Neural crest cell (in vitro differentiated cells): Measurements from ENCODE around the gene COMT. TPM values are rescaled to one million over a fixed set of nuclear protein-coding genes. Genes with fewer than 3 reads are reported as not detected.

Experiments used
- DNase-seq: peaks from one replicate; pipeline ENCODE4 v3.0.0; 2021; ENCODE audit warnings: low read depth, mixed read lengths, low spot score
- H3K27ac Mint-ChIP-seq: one replicate; pipeline ENCODE4 v1.8.0; 2021; ENCODE audit warnings: mild to moderate bottlenecking, mixed read lengths; ENCODE audit not compliant: unreplicated experiment
- H3K27me3 Mint-ChIP-seq: 2 replicates; pipeline ENCODE4 v1.8.0; 2021; ENCODE audit warnings: low read depth, mild to moderate bottlenecking, mixed read lengths
- H3K36me3 Mint-ChIP-seq: 2 replicates; pipeline ENCODE4 v1.8.0; 2021; ENCODE audit warnings: low read depth, mild to moderate bottlenecking, mixed read lengths
- H3K4me1 Mint-ChIP-seq: 2 replicates; pipeline ENCODE4 v1.8.0; 2021; ENCODE audit warnings: mixed read lengths
- H3K4me3 Mint-ChIP-seq: one replicate; pipeline ENCODE4 v1.8.0; 2021; ENCODE audit warnings: mild to moderate bottlenecking, mixed read lengths
- H3K9me3 Mint-ChIP-seq: 2 replicates; pipeline ENCODE4 v1.8.0; 2021; ENCODE audit warnings: mixed read lengths
- CTCF ChIP-seq: fragments of 200-600 bp; sonication (generic); conservative IDR thresholded peaks from 2 replicates; pipeline ENCODE4 v1.5.0; 2021; ENCODE audit warnings: antibody characterized with exemption, mild to moderate bottlenecking
- total RNA-seq: library from RNA; stranded (reverse); gene quantifications from 2 replicates; pipeline ENCODE4 v1.2.1, GENCODE V29; 2021

Gene COMT
- total RNA-seq, 1 donor from 2014 or later: 86.4 TPM

- Mint-ChIP-seq H3K4me1 (peaks cover 18% of the 10 kb centered on the region), H3K9me3 (no peaks in the 10 kb centered on the region), H3K27me3 (no peaks in the 10 kb centered on the region), H3K36me3 (no peaks in the 10 kb centered on the region), H3K4me3 (peak overlapping the region; percentile 94), H3K27ac (peak overlapping the region; percentile 50)
- DNase-seq: no peak
- no peak for TF ChIP-seq CTCF
These were observed 44.4 kb downstream of the COMT start for GRCh38 chr22:19986011-19986409.

GRCh38 chr22:19986410-19987341 lies 45.1 kb downstream of the COMT start:
- Mint-ChIP-seq H3K36me3 (no peaks in the 10 kb centered on the region), H3K4me3 (peak overlapping the region; percentile 94), H3K4me1 (peaks cover 18% of the 10 kb centered on the region), H3K9me3 (no peaks in the 10 kb centered on the region), H3K27me3 (no peaks in the 10 kb centered on the region), H3K27ac (peak overlapping the region; percentile 50)
- TF ChIP-seq CTCF: no peak
- peak; percentile 82 for DNase-seq

- Mint-ChIP-seq H3K9me3 (no peaks in the 10 kb centered on the region), H3K27me3 (no peaks in the 10 kb centered on the region), H3K4me3 (peak overlapping the region; percentile 83), H3K4me1 (peaks cover 18% of the 10 kb centered on the region), H3K36me3 (no peaks in the 10 kb centered on the region), H3K27ac (no peak overlapping the region)
- TF ChIP-seq CTCF: no peak
- DNase-seq: no peak
These were observed 46.1 kb downstream of the COMT start for GRCh38 chr22:19987394-19988306.

- Mint-ChIP-seq H3K4me3 (peak overlapping the region; percentile 83), H3K27ac (no peak overlapping the region), H3K36me3 (no peaks in the 10 kb centered on the region), H3K4me1 (peaks cover 18% of the 10 kb centered on the region), H3K9me3 (no peaks in the 10 kb centered on the region), H3K27me3 (no peaks in the 10 kb centered on the region)
- no peak for DNase-seq
- no peak for TF ChIP-seq CTCF
These were observed 46.8 kb downstream of the COMT start for GRCh38 chr22:19988331-19988808.

- Mint-ChIP-seq H3K27ac (peak overlapping the region; percentile 57), H3K4me1 (peaks cover 17% of the 10 kb centered on the region), H3K27me3 (no peaks in the 10 kb centered on the region), H3K4me3 (peak overlapping the region; percentile 41), H3K9me3 (no peaks in the 10 kb centered on the region), H3K36me3 (no peaks in the 10 kb centered on the region)
- TF ChIP-seq CTCF: no peak
- no peak for DNase-seq
These were observed 47.6 kb downstream of the COMT start for GRCh38 chr22:19988965-19989724.
